Testis (tissue), 3 donors: ENCODE measurements around the gene EVI5. TPM values are rescaled to one million over a fixed set of nuclear protein-coding genes. Genes with fewer than 3 reads are reported as not detected.

Source experiments
- DNase-seq: peaks from one replicate; pipeline ENCODE4 v3.0.0-alpha.2; 2019
- H3K27ac ChIP-seq, 2 donors: fragments of 200-600 bp; sonication (generic); one replicate each; pipeline ENCODE4 v1.5.1; 2019
- H3K27me3 ChIP-seq: fragments of 200-600 bp; sonication (generic); one replicate; pipeline ENCODE4 v1.5.1; 2019
- H3K36me3 ChIP-seq: fragments of 200-600 bp; sonication (generic); one replicate; pipeline ENCODE4 v1.5.1; 2017; ENCODE audit warnings: low read depth; ENCODE audit errors: missing control alignments
- H3K4me1 ChIP-seq: fragments of 200-600 bp; sonication (generic); one replicate; pipeline ENCODE4 v1.5.1; 2019
- H3K4me3 ChIP-seq, 2 donors: fragments of 200-600 bp; sonication (generic); one replicate each; pipeline ENCODE4 v1.5.1; 2017 to 2019
- H3K9me3 ChIP-seq: fragments of 200-600 bp; sonication (generic); one replicate; pipeline ENCODE4 v1.5.1; 2017
- CTCF ChIP-seq, 3 experiments: fragments of 450-650 bp in 2 of 3; fragments of 200-600 bp in 1 of 3; sonication (generic) in 1 of 3; IDR thresholded peaks; one replicate each; pipeline ENCODE4 v1.5.1; 2016 to 2019; ENCODE audit warnings: antibody characterized with exemption in 3 of 3, mild to moderate bottlenecking in 2 of 3, moderate library complexity in 1 of 3
- POLR2A ChIP-seq: fragments of 450-650 bp; IDR thresholded peaks from one replicate; pipeline ENCODE4 v1.6.1; 2017; ENCODE audit warnings: antibody characterized with exemption, mild to moderate bottlenecking, moderate library complexity
- WGBS, 2 donors: methylation state at CpG; one replicate each; pipeline ENCODE4 v1.1.5; 2018; 5-methylcytosine and 5-hydroxymethylcytosine counted together
- intact Hi-C: fragments of 100-400 bp; cut with DNase I; formaldehyde crosslinking; loops from one replicate; pipeline ENCODE4 v1.15.1; 2023; ENCODE audit warnings: low total_unique reads
- polyA plus RNA-seq: library from polyadenylated mRNA; stranded (reverse); fragments of 350-450 nt; fragmentation: Illumina TruSeq; extraction: RNeasy Lipid Tissue Mini Kit (QIAGEN cat#74804); gene quantifications from one replicate; pipeline ENCODE4 v1.2.3, GENCODE V29; 2014; ENCODE audit warnings: low read depth, low replicate concordance; ENCODE audit not compliant: insufficient read depth
- total RNA-seq, 2 donors: library from RNA; depleted of rRNA; stranded (reverse); fragments of >200 nt; gene quantifications; one replicate each; pipeline ENCODE4 v1.2.3, GENCODE V29; 2016

Gene EVI5
- total and polyA plus RNA-seq, 3 donors from 2014 or later, result 27.0 to 73.9 (median 58.7) TPM

GRCh38 chr1:92488416-92488815, 296.5 kb downstream of the EVI5 start:
- WGBS, 2 donors, result 54 to 58% methylated on average over 3 of the region's 3 CpGs
- Histone ChIP-seq H3K4me3 (no peak overlapping the region), H3K27ac (no peak overlapping the region), H3K27me3 (no peaks in the 10 kb centered on the region), H3K4me1 (peaks cover 20% of the 10 kb centered on the region), H3K9me3 (no peaks in the 10 kb centered on the region), H3K36me3 (no peaks in the 10 kb centered on the region)
- TF ChIP-seq CTCF (IDR thresholded peaks at IDR 0.05), result no peak
- TF ChIP-seq POLR2A, result no peak
- intact Hi-C loops, result no loop called here
- DNase-seq, result no peak

GRCh38 chr1:92487078-92487605, 297.8 kb downstream of the EVI5 start:
- Histone ChIP-seq H3K4me1 (peaks cover 32% of the 10 kb centered on the region), H3K27ac (no peak overlapping the region), H3K9me3 (no peaks in the 10 kb centered on the region), H3K4me3 (peak overlapping the region; percentile 43 to 54), H3K27me3 (no peaks in the 10 kb centered on the region), H3K36me3 (no peaks in the 10 kb centered on the region)
- 47 to 56% methylated on average over 7 of the region's 7 CpGs for WGBS, 2 donors
- TF ChIP-seq POLR2A, result no peak
- TF ChIP-seq CTCF (IDR thresholded peaks at IDR 0.05), result no peak
- no peak for DNase-seq
- intact Hi-C loops, result no loop called here

GRCh38 chr1:92486251-92487077, 298.4 kb downstream of the EVI5 start, which contains the start of gene GFI1:
TSS of gene GFI1 (minus strand) at chr1:92486925. CDS start at chr1:92483487, 3,438 bp downstream.
- peak within 1 kb of the TSS; percentile 43 to 54 for H3K4me3 ChIP-seq
- intact Hi-C loops, result no loop called here
- peaks cover 32% of the 10 kb centered on the region for H3K4me1 ChIP-seq
- no peak within 1 kb of the TSS for H3K27ac ChIP-seq
- H3K27me3 ChIP-seq, result no peaks in the 10 kb centered on the region
- no peaks in the 10 kb centered on the region for H3K9me3 ChIP-seq
- TF ChIP-seq POLR2A, result no peak
- TF ChIP-seq CTCF (IDR thresholded peaks at IDR 0.05), result no peak
- no peaks in the 10 kb centered on the region for H3K36me3 ChIP-seq
- DNase-seq, result peak; percentile 23
- WGBS, 2 donors, result 5% methylated on average over 48 to 77 of the region's 77 CpGs

GRCh38 chr1:92485381-92486250, 299.3 kb downstream of the EVI5 start:
- WGBS, 2 donors, result 1 to 7% methylated on average over 27 to 78 of the region's 82 CpGs
- peak; percentile 56 for DNase-seq
- intact Hi-C loops, result no loop called here
- Histone ChIP-seq H3K4me1 (peaks cover 38% of the 10 kb centered on the region), H3K27me3 (no peaks in the 10 kb centered on the region), H3K36me3 (no peaks in the 10 kb centered on the region), H3K27ac (no peak overlapping the region), H3K4me3 (peak overlapping the region; percentile 43 to 54), H3K9me3 (no peaks in the 10 kb centered on the region)
- TF ChIP-seq POLR2A (no peak), CTCF (IDR thresholded peaks at IDR 0.05) (no peak)
